GM04503 (cell line): ENCODE measurements around the gene ZNF804A.

ENCODE experiments used
- DNase-seq: peaks from one replicate; pipeline ENCODE4 v3.0.0-alpha.2; 2012; ENCODE audit warnings: low read depth

Gene ZNF804A

DNA sequence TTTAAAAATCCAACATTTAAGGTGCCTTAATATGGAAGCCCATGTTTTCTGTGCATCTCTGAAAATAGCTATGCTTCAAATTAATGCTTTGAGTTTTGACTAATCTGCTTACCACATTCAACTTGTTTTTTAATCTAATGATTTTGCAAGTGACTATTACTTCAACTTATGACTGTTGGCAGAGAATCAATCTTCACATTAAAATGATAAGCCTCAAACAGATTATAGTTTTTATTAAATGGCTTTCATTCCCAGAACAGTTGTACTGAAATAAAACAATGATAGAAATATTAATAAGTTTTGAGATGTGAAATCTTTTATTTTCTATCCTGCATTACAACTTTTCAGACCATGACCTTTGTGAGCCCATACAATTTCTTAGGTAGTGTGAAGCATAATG lies 347.5 kb downstream of the ZNF804A start:
- no peak for DNase-seq

GRCh38 chr2:184956856-184957255 lies 358.5 kb downstream of the ZNF804A start:
- DNase-seq: no peak

GRCh38 chr2:184971546-184972068 lies 373.3 kb downstream of the ZNF804A start:
- no peak for DNase-seq
